ENCODE measurements around the gene CCPG1.

Gene CCPG1

DNA sequence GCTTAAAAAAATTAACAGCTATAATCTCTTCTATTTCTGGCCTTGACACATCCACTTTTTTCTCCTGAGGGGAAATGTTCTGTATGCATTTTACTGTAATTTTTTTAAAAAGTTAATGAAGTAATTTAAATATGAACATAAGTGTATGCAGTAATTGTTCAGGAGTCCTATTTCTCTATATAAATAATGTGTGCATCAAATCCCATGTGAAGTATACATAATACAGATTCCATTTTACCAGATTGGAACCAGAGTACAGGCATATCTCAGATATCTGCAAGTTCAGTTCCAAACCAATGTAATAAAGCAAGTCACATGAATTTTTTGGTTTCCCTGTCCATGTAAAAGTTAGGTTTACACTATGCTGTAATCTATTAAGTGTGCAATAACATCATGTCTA is 26.6 kb downstream of the CCPG1 start:
- no peak for DNase-seq (ENCODE audit: low spot score)

DNA sequence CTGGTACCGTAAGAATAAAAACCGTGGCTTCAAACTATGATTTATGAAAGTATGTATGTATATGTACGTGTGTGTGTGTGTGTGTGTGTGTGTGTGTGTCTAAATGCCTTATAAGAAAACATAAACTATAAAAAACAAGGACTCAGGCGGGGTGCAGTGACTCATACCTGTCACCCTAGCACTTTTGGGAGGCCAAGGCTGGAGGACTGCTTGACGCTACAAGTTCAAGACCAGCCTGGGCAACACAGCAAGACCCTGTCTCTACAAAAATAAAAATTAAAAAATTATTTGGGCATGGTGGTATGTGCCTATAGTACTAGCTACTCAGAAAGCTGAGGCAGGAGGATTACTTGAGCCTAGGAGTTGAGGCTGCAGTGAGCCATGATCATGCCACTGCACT is 29.1 kb downstream of the CCPG1 start:
- no peak for DNase-seq (ENCODE audit: low spot score)

DNA sequence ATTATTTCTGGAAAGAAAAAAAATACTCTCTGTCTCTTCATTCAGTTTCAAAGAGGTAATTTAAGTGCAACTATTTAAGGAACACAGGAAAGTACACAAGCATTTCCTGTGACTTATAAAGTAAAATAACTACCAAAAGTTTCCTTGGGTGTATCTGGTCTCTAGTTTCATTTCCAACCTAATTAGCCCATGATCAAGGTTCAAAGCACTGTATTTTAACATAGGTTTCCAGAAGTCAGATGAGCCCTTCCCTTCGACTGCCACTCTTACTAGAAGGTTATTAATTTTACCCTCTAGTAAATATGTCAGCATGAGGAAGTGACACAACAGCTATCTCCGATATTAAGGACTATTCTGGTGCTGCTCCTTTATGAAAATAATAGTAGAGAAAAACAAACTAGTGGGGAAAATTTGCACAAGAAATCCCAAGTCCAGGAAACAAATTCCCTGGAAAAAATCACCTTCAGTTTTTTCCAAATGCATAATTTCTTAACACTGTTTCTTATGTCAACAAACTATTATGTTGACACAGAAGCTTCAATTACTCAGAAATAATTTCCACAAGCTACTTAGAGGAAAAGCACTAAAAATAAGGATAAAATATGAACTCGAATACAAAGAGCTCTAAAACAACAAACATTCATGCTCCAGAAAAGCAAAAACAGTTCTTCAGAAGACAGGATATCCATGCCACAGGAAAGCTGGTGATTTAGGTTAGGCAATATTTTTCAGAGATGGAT is 35.3 kb downstream of the CCPG1 start:
- no peak for DNase-seq (ENCODE audit: low spot score)

DNA sequence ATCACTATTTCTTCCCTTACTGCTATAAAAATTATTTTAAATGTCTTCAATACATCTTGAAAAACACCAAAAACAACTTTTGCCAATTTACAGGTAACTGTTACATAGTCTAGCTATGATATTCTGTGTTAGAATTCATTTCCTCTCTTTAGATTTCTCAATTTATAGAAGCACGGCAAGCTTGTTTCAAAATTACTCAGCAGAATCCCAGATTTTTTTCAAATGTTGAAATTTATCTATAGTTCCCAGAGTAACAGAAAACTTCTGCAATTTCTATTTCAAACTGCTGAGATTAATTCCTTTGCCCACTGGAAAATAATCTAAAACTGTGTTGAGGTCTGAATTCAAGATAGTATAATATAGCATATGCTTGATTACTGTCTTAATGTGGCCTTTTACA is 41.2 kb downstream of the CCPG1 start:
- DNase-seq (ENCODE audit: low spot score): no peak

DNA sequence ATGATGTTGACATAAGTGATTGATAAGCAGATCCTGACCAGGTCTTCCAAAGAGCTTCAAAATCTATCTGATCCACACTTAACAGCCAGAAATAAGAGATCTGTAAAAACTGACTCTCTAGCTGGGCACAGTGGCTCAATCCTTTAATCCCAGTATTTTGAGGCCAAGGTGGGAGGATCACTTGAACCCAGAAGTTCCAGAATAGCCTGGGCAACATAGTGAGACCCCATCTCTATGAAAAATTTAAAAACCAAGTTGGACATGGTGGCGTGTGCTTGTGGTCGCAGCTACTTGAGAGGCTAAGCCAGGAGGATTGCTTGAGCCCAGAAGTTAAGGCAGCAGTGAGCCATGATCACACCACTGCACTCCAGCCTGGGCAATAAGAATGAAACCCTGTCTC is 45.5 kb downstream of the CCPG1 start:
- DNase-seq (ENCODE audit: low spot score): no peak

DNA sequence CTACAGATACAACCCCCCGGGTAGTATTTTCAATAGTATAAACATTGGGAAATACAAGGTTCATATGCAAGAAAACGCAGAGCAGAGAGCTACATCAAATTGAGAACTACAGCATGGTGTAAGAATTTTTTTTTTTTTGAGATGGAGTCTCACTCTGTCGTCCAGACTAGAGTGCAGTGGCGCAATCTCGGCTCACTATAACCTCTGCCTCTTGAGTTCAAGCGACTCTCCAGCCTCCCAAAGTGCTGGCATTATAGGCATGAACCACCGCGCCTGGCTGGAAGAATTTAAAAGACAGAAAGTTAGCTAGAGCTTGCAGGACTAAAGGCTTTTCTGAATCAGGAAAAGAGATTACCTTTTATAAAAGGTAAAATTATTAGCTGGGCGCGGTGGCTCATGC is 47.1 kb downstream of the CCPG1 start:
- no peak for DNase-seq (ENCODE audit: low spot score)

DNA sequence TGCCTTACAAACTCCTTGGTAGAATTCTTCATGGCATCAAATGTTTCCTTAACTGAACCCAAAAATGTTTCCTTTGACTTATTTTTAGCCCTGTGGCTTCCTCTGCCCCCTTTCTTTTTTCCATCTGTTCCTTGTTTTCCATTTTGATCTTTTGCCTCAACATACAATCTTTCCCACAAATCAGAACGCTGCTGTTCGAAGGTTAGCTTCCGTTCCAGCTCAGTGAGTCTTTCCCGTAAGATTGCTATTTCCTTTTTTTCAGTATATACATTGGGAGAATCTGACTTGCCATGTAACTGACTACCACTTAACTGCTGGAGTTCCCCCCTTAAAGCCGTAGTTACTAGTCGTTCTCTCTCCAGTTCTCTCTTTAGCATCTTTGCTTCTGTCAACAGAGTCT is 47.9 kb downstream of the CCPG1 start:
- DNase-seq (ENCODE audit: low spot score): no peak

DNA sequence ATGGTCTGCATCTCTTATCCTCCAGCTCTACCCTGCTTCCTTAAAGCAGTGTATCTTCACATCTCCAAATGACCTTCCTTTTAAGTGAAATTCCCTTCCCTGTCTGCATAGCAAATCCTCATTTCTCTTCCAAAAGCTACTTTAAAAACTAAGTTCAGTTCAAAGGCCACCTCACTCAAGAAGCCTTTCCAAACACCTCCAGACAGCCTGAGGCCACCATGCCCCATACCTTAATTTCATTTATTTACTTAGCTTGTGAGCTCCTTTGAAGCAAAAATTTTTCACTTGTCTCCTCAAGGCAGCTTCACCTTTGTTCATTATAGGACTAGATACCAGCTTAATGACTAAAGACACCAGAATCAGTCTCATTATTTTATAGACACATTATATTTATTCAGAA is 49.7 kb downstream of the CCPG1 start:
- no peak for DNase-seq (ENCODE audit: low spot score)

DNA sequence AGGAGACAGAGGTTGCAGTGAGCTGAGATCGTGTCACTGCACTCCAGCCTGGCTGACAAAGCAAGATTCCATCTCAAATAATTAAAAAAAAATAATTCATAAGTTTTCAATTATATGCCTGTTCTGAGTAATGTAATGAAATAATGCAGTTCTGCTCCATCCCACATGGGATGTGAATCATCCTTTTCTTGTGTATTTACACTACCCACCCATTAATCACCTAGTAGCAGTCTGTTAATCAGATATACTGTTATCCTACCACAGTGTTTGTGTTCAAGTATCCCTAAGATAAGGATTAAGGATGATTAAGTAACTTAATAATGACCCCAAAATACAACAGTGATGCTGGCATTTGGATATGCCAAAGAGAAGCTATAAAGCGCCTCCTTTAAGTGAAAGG is 50.4 kb downstream of the CCPG1 start:
- DNase-seq (ENCODE audit: low spot score): no peak

DNA sequence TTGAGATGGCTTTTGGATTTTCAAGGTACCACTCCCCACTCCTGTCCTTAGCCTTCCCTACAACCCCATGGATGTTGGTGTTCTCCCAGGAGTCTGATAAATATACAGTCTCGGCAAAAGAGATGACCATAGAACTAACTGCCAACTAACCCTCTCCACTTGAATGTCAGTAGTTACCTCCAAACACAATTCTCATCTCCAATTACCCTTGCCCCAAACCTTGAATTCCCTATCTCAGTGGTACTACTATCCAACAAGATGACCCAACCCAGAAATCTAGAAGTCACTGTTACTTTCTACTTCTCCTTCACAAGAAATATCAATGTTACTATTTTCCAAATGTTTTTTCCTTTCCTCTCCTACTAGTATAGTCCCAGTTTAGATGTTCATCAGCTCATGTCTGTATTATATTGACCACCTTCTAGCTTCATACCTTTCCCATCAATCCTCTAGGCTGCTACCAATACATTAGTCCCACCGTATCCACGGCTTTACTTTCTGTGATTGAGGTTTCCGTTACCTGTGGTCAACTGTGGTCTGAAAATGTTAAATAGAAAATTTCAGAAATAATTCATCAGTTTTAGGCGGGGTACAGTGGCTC is 51.1 kb downstream of the CCPG1 start:
- DNase-seq (ENCODE audit: low spot score): no peak

DNA sequence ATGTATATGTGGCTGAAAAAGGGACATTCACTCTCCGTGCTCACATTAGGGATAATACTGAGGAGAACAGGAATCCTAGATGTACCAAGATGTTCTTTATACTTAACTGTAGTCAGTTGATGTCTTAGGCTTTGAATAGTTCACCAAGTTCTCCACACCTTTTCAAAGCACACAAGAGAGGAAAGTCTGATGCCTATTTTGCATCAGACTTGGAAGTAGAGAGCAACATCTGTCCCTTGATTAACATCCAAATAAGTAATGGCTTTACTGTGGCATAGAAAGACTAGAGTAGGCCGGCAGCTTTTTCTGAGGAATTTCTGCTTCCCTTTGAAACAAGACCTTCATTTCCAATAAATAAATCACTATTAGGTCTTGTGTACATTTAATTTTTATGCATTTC is 55.1 kb downstream of the CCPG1 start:
- DNase-seq (ENCODE audit: low spot score): no peak

DNA sequence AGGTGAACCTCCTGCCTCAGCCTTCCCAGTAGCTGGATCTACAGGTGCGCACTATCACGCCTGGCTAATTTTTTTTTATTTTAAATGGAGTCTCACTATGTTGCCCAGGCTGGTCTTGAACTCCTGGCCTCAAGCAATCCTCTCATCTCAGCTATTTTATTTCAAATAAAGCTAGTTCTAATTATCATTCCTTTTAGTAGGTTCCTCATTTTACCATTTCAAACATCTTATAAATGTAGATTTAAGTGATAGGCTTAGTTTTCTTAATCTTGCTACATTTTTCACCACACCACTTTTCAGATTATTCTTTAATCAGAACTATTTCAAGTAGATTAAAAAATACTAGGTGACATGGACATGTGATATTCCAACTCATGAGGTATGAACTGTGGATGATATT is 58.9 kb downstream of the CCPG1 start:
- no peak for DNase-seq (ENCODE audit: low spot score)

DNA sequence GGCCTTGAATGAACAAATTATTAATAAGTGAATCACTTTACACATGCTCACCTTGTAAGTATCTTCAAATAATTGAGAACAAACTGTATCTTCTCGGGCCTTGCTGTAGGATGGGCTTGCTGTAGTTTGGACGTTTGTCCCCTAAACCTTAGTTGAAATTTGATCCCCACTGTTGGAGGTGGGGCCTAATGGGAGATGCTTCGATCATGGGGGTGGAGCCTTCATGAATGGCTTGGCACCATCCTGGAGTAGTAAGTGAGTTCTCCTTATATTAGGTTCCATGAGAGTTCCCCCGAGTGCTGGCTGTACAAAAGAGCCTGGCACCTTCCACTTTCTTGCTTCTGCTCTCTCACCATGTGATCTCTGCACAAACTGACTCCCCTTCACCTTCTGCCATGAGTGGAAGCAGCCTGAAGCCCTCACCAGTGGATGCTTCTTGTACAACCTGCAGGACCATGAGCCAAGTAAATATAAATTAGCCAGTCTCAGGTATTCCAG is 59.8 kb downstream of the CCPG1 start:
- DNase-seq (ENCODE audit: low spot score): no peak

DNA sequence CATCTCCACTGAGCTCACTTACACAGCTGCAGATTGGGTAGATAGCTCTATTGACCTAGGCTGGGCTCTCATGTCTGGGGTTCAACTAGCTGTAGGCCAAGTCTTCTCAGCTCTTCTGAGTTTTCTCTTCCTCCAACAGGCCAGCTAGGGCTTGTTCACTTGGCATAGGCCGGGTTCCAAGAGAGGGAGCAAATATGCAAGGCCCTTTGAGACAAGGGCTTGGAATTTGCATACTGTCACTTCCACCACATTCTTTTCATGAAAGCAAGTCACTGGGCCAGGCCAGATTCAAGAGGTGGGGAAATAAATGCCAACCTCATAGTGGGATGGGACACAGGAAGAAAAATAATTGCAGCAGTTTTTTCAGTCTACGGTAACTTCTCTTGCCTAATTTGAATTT is 64.0 kb downstream of the CCPG1 start:
- DNase-seq (ENCODE audit: low spot score): no peak

DNA sequence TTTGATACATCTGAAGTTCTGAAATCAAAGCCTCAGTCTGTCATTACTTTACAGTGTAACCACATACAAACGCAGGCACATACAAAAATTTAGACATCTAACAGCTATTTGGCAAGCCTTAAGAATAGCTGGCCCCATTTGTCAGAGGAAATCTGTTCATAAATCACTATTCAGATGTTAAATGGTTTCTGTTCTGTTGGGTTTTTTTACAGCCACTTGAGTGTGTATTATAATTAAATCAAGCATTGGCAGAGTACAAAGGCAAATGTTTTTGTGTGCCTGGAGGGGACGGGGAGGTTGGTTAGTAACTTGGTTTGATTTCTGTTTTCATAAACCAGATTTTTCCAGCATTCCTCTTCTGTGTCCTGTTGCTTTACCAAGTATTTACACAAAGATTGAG is 65.0 kb downstream of the CCPG1 start:
- no peak for DNase-seq (ENCODE audit: low spot score)

DNA sequence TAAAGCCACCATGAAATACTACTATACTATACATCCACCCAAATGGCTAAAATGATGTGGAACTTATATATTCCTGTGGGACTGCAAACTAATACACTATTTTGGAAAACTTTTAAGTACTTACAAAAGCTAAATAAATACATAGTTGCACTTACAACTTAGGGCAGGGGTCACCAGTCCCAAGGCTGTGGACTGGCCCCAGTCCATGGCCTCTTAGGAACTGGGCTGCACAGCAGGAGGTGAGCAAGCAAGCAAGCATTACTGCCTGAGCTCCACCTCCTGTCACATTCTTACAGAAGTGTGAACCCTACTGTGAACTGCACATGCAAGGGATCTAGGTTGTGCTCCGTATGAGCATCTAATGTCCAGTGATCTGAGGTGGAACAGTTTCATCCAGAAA is 71.0 kb downstream of the CCPG1 start:
- no peak for DNase-seq (ENCODE audit: low spot score)

DNA sequence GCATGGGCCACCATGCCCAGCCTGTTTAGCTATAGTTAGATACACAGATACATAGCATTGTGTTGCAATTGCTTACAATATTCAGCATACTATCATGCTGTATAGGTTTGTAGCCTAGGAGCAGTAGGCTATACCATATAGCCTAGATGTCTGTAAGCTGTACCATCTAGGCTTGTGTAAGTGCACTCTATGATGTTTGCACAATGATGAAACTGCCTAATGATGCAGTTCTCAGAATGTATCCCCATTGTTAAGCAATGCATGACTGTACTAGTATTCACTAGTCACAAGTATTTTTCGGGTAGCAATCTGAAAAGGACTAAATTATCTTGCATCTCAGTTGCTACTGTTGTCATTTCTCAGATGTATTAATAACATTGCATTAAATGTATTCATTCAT is 73.2 kb downstream of the CCPG1 start:
- no peak for DNase-seq (ENCODE audit: low spot score)

DNA sequence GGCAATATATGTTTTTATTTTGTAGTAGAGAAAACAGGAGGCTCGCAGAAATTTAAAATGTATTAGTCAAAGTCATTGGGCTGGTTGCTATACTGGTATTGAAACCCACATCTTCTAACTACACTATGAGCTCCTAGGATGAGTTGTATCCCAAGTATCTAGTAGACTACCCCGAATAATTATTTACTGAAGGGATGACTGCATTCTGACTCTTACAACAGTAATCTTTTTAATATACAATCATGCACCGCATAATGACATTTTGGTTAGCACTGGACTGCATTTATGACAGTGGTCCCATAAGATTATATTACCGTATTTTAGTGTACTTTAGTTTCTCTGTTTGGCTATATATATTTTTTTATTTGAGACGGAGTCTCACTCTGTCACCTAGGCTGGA is 73.8 kb downstream of the CCPG1 start:
- no peak for DNase-seq (ENCODE audit: low spot score)

DNA sequence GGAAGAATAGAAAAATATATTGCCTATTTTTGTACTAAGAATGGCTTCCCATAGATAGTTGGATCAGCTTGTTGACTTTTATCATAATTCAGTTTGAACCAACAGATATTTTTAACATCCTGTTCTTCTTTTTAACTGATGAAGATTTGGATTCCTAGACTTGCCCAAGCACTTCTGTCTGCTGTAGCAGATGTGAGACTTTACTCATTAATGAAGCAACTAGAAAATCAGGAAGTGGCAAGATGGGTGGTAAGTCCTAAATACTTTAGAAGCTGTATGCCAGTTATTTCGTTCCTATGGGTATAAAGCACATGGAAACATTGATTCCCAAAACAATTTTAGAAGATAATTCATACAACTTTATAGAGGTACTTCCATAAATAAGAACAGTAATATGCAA is 80.8 kb downstream of the CCPG1 start:
- no peak for DNase-seq (ENCODE audit: low spot score)

DNA sequence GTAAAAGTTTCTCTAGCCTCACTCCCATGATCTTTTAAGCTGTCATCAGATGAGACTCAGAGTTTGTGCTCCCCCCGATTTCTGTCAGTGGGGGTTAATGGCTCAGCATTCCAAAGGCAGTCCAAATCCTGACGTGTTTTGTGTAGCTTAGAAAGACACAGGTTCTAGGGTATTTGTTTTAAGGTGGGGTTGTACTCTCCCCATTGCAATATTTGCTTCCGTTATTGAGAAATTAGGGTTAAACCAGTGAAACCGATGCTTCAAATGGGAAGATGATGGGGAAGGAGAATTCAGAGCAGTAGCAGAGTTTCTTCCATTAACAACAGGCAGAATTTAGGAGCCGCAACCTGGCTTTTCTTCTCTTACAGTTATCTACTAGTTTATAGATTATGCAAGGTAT is 85.7 kb downstream of the CCPG1 start:
- no peak for DNase-seq (ENCODE audit: low spot score)

DNA sequence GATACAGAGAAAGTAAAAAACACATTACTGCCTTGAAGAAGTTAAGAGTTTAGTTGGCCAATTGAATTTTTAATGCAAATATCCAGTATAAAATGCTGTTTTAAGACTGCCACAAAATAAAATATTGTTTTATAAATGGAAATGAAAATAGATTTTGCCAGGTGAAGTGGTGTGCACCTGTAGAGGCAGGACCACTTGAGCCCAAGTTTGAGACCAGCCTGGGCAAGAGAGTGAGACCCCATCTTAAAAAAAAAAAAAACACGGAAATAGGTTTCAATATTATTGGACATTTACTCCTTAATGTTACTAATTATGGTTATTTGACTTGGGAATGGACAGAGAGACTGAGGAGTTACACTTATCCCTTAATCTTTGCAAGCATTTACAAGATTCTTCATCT is 87.2 kb downstream of the CCPG1 start:
- DNase-seq (ENCODE audit: low spot score): no peak

DNA sequence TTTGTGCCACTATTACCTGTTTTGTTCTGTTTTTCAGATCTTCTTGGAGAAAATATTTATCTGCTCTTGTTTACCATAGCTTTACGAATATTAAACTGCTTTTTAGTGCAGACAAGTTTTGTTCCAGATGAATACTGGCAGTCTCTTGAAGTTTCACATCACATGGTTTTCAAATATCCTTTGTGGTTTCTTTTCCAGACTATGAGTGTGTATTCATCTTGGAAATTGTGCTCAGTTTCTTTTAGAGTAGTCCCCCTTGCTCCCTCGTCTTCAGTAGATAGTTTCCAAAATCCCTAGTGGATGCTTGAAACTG is 88.0 kb downstream of the CCPG1 start:
- DNase-seq (ENCODE audit: low spot score): no peak

DNA sequence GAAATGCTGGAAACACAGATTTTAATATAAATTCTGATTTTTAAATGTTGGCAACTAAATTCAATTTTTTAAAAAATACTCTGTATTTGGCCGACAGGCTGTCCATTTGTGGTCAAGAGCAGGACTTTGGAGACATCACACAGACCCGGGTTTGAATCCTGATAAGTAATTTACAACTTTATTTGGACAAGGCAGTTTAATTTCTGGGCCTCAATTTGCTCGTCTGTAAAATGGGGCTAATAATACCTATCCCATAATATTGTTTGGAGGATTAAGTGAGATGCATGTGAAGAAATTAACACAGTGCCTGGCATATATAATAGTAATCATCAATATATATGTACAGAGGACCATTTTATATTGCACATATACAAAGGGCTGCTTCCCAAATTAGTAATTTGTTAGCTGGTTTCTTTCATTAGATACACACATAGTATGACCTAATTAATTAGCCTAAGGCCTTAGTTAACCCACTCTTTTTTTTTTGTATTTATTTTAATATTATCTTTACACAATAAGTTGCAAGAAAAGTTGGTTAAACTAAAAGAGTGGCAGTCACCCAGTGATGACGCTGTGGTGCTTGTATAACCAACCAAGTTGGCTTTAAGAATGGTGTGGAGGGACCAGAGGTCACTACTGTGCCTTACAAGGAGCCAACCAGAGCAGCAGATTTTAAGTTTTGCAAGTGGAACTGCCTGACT is 88.5 kb downstream of the CCPG1 start:
- DNase-seq (ENCODE audit: low spot score): no peak

All from HuH-7 (cell line).